Amniotic epithelial cell (primary cell): ENCODE data around the gene PLPP2.
"Not testable (repeated sequence)": the region's sequence is repeated elsewhere in the genome, so short reads cannot be mapped to it uniquely, and the experiment has no call there.

Experiments
- DNase-seq: peaks from one replicate; pipeline ENCODE4 v3.0.0-alpha.2; 2010; ENCODE audit warnings: low read depth

Gene PLPP2

DNA sequence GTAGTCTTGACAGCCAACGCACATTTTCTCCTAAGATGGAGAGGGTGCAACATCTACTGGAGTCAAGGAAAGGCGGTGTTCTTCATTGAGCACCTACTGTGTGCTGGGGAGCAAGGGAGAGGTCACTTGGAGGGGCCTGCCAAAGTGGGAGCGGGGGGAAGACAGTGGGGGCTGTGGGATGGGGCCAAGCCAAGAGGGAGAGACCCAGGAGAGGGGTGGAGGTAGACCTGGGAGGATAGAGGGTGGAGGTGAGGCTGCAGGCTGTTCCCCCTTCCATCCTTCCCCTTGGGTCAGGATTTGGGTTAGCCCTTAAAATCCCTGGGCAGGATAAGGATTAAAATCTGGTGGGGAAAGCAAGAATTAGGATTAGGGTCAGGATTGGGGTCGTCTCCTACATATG is 1.7 kb upstream of the PLPP2 start:
- DNase-seq, result no peak

DNA sequence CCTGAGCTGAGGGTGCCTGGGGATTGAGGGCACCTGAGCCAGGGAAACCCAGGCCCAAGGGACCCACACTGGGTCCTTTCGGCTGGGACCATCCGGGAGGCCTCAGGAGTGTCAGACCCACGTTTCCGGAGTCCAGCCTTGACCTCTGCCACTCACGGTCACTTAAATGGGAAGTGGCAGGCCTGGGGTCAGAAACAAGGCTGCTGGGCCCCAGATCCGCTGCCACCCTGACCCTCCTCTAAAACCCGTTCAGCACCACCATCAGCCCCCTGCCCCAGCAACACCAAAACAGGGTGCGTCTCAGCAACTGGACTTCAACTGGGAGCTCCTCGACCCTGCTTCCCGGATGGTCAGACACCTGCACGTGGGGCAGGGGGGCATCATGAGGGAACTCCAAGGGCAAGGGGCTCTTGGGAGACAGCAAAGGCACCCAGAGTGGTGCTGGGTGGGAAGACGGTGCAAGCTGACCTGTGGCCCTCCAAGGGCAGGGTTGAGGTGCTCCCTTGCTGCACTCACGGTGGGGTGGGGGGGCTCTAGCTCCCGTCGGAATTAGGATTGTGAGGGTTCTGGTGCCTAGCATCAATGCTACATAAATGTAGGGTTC is 1.2 kb upstream of the PLPP2 start:
- no peak for DNase-seq

DNA sequence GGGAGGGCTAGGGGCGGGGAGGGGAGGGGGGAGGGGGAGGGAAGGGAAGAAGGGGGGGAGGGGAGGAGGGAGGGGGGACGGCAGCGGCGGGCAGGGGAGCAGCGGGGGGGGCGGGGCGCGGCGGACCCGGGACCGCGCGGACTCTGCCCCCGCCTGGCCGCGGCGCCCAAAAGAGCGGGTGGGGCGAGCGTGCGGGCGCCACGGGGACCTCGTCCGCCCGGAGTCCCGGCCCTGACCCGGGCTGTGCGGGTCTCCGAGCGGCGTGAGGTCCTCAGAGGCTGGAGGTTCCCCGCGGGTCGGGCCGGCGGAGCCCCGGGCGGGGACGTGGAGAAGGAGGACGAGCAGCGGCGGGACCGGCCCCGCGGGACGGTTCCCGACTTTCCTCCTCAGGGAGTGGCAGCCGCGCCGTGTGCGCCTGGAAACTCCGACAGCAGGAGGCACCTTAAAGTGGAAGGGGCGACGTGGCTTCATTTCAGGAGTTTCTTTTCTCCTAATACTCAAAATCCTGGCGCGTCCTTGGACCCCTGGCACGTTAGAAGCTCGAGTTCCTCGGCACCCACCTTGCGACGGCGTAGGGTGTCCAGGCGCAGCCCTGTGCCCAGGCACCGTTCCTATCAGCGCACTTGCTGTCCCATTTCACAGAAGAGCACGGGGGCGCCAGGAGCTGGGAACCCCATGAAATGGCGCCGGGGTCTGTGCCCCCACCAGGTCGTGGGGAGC is 518 bp upstream of the PLPP2 start:
- DNase-seq, result no peak

DNA sequence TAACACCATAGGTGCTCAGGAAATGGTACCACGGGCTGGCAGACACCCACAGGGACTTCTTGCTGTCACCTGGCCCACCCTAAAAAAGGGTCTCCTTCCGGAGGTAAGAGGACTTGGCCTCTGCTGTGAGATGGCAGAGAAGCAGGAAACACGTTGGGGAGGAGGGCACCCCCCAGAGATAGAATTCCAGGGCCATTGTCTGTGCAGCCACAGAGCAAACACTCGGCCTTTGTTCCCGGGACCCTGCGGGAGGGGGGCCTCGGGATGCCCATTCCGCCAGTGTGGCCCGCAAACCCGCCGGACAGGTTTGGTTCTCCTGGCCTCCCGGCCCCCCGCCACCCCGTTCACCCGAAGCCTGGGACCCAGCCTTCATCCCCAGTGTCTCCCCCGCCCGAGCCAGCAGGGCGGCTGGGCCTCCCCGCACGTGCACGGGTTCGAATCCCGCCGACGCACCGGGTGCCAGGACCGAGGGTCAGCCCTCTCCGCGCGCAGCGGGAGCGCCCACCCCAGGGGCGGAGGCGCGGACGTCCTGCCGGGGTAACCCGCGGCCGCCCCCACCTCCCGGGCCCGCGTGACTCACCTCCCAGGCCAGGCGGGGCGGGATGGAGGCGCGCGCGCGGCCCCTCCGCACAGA is 714 bp downstream of the PLPP2 start:
- no peak for DNase-seq

DNA sequence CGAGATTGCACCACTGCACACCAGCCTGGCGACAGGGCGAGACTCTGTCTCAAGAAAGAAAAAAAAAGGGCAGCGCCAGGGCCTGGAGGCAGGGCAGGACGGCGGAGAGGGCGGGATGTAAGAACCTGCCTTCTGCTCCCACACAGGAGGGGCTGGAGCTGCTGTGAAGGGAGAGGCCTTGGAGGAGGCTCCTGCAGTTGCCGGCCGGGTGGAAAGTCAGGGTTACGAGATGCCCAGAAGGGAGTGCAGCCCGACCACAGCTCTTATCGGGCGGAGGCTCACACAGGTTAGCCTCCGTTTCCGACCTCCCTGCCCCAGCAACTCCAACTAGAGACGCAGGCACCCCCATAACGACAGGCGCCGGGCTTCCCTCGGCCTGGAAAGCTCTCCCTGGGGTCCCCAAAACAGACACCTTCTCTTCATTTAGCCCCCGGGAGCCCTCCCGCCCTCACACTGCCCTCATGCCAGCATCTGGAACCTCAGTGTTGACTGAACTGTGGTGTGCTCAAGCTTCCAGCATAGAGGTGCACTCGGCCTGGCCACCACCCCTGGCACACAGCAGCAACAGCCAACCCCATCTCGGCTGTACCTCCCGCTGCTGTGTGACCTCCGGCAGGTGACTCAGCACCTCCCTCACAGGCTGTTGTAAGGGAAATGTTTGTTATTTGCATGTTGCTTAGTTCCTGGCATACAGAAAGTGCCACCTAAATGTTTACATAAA is 1.4 kb downstream of the PLPP2 start:
- DNase-seq, result peak; percentile 63

DNA sequence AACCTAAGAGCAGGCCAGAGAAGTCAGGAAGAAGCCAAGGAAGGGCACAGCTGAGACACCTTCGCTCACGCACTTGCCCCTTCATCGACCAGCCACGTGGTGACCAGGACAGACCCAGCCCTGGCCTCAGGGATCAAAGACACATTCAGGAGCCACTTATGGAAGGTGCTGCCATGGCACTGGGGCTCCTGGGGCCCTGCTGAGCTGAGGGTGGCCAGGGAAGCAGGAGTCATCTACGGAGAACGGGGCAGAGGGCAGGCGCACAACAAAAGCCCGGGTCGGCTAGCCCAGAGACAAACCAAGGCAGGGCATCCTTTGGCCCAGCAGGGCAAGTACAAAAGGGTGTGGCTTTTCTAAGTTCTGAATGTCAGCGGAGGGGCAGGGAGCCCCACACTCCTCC is 2.3 kb downstream of the PLPP2 start:
- no peak for DNase-seq

DNA sequence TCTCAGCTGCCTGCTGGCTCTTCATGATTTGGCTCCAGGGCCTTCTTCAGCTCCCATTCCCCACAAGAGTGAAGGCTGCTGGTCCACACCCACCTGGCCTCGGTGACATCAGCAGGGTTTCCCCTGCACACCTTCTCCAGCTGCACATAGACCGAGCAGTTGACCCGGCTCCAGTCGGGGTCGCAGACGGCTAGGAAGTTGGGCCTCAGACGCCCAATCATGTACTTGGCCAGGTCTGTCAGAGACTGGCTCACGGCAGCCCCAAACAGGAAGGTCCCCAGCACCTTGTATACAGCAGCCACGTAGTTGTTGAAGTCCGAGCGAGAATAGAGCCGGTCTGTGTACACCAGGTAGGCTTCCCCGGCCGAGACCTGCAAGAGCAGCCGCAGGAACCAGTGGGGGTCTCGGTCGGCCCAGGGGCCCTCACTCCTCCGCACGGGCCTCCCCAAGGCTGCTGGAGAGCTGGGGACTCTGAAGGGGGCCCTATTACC is 3.8 kb downstream of the PLPP2 start:
- no peak for DNase-seq

DNA sequence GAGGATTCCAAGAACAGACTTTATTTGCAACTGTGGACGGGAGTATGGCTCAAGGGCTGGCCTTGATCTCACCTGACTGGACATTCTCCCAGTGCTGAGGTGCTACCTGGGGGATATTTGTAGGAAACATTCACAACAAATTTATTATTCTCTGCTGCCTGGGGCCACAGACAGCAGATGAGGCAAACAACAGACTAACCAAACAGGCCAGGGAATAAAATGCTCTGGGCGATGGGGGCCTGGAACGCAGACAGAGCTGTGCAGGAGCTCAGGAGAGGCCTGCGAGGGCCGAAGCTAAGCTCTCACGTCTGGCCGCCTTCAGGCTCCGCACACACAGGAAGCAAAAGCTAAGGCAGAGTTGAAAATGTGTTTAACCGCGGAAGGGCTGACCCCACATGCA is 7.8 kb downstream of the PLPP2 start:
- DNase-seq, result no peak

DNA sequence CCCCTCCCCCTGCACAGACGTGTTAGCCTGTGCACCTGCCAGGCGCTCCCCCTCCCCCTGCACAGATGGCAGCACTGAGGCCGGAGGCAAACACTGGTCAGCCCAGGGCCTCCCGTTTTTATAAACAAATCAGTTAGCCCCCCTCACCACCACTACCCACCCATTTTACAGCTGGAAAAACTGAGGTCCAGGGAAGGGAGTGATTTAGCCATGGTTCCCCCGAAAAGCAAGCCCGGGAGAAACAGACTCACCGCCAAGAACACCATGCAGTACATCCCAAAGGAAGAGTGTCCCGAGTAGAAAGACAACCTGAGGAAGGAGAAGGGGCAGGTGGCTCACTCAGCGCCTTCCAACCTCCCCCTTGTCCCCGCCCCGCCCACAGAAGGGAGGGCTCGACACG is 8.7 kb downstream of the PLPP2 start:
- DNase-seq, result no peak

DNA sequence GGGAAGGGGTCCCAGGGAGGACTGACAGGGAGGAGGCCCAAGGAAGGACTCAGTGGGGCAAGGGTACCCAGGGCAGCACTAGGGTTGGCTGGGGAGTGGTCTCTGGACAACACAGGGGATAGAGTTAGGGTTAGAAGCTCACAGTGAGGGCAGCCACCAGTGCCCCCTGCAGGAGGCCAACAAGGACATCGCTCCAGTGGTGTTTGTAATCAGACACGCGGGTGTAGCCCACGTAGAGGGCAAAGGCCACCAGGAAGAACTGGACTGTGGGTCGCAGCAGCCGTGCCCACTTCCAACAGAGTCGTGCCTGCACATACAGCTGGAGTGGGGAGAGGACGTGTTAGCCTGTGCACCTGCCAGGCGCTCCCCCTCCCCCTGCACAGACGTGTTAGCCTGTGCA is 9.2 kb downstream of the PLPP2 start:
- no peak for DNase-seq

DNA sequence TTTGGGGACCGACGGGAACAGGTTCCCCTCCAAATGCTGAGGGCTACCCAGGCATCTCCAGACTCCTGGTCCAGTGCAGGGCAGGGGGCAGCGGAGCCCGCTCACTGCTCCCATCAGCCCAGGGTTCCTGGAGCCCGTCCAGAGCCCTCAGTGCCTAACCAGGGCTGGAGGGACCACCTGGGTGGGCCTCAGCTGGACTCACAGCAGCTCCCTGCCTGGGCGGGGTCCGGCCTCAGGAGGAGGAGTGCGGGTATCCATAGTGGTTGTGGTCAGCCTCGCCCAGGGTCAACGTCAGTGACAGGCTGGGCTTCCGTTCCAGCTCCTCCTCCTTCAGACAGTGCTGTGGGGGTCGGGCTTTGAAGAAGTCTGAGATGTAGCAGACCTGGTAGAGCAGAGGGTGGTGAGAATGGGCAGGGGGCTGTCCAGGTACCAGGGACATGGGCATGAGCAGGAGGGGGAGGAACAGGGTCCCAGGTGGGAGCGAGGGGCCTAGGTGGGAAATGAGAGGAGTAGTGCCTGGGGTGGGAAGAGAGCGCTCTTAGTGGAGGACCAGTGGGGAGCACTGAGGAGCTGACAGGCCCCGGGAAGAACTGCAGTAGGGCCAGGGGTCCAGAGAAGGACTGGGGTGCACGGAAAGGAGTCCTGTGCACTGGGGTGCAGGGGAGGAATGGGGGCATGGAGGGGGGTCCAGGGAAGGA is 9.9 kb downstream of the PLPP2 start:
- no peak for DNase-seq

DNA sequence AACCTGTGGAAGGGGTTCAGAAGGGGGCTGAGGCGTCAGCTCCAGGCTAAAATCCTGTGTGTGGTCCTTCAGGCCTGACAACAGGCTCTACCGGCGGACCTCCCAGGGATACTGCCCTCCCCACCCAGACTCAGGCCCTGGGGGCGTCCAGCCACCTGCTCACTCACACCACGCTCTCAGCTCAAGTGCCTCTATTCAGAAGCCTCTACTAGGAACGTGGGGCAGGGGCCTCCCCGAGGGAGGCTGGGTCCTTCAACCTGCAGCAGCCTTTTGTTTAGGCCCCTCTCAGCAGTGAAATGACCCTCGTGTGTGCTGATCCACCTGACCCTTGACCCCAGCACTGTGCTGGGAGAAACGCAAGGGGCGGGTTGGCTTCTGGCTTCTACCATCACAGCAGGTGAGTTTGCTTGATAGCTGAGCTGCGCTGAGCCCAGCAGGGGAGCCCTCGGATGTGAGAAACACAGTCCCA is 10.6 kb downstream of the PLPP2 start:
- no peak for DNase-seq

DNA sequence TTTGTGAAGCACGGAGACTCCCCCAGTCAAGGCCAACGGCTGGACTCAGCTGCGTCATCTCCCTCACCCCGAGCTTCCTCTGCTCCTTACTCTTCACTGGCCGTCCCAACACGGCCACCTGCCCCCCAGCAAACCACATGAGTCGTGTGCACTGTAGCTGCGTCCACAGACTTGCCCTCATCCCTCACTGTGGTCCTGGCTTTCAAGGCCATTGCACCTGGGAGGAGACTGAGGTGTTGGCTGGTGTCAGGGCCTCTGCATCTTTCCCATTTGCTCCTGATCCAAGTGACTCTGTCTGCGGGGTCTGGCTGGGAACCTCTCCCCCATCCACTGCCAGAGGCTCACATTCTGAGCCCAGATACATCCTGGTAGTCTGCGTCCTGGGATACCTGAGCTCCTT is 11.5 kb downstream of the PLPP2 start:
- DNase-seq, result no peak

DNA sequence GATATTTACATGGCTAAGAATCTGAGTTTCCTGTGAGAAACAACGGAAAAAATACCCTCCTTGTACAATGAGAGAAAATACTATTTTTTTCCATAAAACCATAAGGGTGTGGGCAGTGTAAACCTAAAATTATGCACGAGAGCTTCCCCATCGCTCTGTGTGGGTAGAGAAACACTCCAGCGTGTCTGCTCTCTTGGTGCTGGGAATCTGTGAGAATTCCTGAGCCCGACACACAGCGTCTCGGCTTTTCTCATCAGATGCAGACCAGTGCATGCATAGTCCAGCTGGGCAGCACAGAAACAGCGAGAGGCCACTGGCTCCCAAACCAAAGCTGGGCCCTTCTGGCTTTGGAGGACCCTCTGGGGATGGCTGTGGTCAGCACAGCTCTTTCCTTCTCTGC is 12.0 kb downstream of the PLPP2 start:
- DNase-seq, result no peak

DNA sequence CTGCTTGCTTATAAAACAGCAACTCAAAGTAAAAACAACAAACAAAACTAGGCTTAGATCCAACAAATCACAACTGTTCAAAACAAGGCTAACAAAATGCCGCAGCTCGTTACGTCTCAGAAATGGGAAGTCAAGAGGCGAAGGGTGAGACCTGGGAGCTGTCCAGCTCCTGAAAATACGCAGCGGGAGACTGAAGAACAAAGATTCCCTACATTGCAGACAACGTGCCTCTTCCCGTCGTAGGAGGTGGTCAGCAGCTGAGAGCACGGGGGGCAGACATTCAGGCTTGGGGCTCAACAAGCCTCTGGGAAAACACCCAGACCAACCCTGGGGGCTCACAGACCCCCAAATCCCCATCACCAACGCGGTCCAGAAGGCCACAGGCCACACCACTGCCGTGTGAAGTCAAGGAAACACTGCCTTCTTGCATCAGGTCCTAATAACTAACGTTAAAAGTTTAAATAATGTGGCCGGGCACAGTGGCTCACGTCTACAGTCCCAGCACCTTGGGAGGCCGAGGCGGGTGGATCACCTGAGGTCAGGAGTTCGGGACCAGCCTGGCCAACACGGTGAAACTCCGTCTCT is 13.5 kb downstream of the PLPP2 start:
- DNase-seq, result peak; percentile 53

DNA sequence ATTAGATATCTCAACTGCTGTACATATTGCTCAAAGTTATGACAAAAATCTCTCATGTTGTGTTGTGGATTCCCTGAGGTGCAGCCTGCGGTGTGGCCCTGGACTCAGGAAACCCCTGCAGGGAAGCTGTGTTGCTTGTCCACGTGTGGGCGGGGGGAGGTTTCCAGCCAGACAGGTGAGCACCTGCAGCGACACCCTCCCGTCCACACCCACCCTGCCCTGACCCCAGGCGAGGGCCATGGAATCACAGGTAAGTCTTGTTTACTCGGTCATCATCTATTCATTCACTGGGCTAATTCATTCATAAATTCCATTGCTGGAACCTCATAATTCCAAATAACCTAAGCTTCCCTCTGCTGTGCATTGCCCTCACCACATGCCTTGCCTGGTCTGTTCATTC is 14.1 kb downstream of the PLPP2 start:
- DNase-seq, result no peak

DNA sequence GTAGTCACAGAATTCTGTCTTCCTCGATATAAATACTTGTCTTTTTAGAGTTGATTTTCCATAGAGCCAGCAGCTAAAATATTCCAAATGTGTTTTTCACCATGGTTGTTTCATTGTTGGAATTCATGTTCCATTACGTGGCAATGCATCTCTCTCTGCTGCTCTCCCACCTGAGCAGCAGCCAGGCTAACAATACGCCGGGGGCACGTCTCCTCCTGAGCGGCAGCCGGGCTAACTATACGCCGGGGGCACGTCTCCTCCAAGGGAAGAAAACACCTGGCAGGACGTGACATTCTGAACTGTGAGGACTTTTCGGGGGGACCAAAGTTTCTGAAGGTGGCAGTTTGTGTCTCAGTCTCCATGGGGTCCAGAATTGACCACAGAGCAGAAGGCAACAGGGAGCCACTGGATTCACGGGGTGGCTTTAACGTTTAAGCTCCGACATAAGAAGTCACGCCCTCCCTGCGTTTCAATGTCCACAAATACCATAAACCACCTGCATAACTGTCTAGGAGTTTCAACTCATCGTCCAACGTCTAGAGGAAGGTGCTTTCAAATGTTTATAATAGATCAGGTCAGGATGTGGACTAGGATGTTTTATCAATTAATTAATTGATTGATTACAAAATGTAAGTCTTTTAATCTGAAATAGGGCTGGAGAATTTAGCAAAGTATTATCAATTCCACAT is 15.1 kb downstream of the PLPP2 start:
- no peak for DNase-seq

DNA sequence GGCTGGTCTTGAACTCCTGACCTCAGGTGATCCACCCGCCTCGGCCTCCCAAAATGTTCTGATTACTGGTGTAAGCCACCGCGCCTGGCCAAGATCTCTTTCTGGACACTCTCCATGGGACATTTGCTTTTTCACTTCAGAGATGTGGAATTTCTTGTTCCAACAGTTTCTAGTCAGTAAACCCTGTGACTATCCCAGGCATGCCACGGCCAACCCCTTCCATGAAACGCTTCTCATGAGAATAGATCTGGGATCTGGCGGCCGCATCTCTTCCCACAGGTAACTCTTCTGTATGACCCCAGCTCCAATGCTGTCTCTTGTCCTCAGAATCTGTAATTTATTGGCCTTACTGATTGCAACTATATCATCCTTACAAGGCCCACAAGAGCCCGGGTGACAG is 16.2 kb downstream of the PLPP2 start:
- DNase-seq, result no peak

DNA sequence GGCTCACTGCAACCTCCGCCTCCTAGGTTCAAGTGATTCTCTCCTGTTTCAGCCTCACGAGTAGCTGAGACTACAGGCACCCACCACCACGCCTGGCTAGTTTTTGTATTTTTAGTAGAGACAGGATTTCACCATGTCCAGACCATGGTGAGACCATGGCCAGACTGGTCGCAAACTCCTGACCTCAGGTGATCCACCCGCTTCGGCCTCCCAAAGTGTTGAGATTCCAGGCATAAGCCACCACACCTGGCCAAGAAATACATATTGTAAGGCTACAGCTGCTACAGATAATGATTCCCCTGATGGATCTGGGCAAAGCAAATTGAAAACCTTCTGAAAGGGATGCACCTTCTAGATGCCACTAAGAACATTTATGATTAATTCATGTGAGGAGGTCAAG is 17.8 kb downstream of the PLPP2 start:
- DNase-seq, result no peak

DNA sequence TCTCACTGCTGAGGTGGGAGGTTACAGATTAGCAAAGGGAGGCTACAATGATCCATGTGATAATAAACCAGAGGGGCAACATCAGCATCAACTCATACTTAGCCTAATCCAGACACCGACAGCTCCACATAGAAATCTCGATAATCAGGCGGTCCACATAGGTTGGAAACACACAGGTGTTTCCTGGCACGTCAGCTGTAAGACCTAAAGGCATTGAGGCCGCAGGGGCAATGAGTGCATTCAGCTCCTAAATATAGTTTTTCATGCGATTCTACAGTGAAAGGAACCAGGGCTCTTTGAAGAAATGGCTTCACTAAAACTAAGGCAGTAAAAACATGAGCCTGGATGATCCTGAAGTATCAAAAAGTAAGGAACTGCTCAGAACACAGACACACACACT is 19.3 kb downstream of the PLPP2 start:
- DNase-seq, result no peak

DNA sequence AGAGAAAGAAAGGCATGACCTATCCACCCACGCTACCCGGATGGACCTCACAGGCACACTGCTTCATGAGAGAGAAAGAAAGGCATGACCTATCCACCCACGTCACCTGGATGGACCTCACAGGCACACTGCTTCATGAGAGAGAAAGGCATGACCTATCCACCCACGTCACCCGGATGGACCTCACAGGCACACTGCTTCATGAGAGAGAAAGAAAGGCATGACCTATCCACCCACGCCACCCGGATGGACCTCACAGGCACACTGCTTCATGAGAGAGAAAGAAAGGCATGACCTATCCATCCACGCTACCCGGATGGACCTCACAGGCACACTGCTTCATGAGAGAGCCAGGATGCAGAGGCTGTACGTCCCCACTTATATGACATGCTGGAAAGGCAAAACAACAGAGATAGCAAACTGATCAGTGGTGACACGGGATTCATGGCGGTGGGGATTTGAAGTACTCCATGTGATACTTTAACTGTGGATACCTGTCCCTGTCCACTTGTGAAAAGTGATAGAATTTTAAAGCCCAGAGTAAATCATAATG is 20.4 kb downstream of the PLPP2 start:
- DNase-seq, result not testable (repeated sequence)
